Glutamatergic neuron (in vitro differentiated cells): ENCODE measurements around the gene BCORL1. TPM values are rescaled to one million over a fixed set of nuclear protein-coding genes. Genes with fewer than 3 reads are reported as not detected.

Experiments used
- DNase-seq: peaks from one replicate; pipeline ENCODE4 v3.0.0; 2022
- H3K27ac Mint-ChIP-seq: one replicate; pipeline ENCODE4 v1.8.0; 2020; ENCODE audit warnings: mild to moderate bottlenecking, mixed read lengths, inconsistent platforms; ENCODE audit not compliant: unreplicated experiment
- H3K27me3 Mint-ChIP-seq: one replicate; pipeline ENCODE4 v1.8.0; 2020; ENCODE audit warnings: mild to moderate bottlenecking, moderate library complexity, mixed read lengths, inconsistent platforms; ENCODE audit not compliant: unreplicated experiment
- H3K36me3 Mint-ChIP-seq: one replicate; pipeline ENCODE4 v1.8.0; 2020; ENCODE audit warnings: mild to moderate bottlenecking, mixed read lengths, inconsistent platforms; ENCODE audit not compliant: unreplicated experiment
- H3K4me1 Mint-ChIP-seq: one replicate; pipeline ENCODE4 v1.8.0; 2020; ENCODE audit warnings: mild to moderate bottlenecking, low read depth, mixed read lengths, inconsistent platforms; ENCODE audit not compliant: unreplicated experiment
- H3K4me3 Mint-ChIP-seq: one replicate; pipeline ENCODE4 v1.8.0; 2020; ENCODE audit warnings: mild to moderate bottlenecking, mixed read lengths, inconsistent platforms; ENCODE audit not compliant: unreplicated experiment
- H3K9me3 Mint-ChIP-seq: one replicate; pipeline ENCODE4 v1.8.0; 2020; ENCODE audit warnings: mild to moderate bottlenecking, moderate library complexity, mixed read lengths, inconsistent platforms; ENCODE audit not compliant: unreplicated experiment
- CTCF ChIP-seq: fragments of 200-600 bp; sonication (generic); IDR thresholded peaks from one replicate; pipeline ENCODE4 v1.5.0; 2021; ENCODE audit not compliant: partially characterized antibody, unreplicated experiment
- total RNA-seq: library from RNA; stranded (reverse); fragmentation: NEBNext Ultra II Directional; extraction: Animal tissue kit (Norgen Biotek cat#: 25700); gene quantifications from one replicate; pipeline ENCODE4 v1.2.1, GENCODE V29; 2021; ENCODE audit not compliant: unreplicated experiment

Gene BCORL1
- total RNA-seq, 1 donor from 2014 or later = 14.7 TPM

GRCh38 chrX:129979207-129979920 is 3.1 kb upstream of the BCORL1 start:
- DNase-seq = peak; percentile 19
- TF ChIP-seq CTCF = no peak
- H3K27ac Mint-ChIP-seq = no peak overlapping the region
- H3K4me1 Mint-ChIP-seq = no peaks in the 10 kb centered on the region
- H3K4me3 Mint-ChIP-seq = no peak overlapping the region
- no peaks in the 10 kb centered on the region for H3K36me3 Mint-ChIP-seq
- peaks cover 2% of the 10 kb centered on the region for H3K9me3 Mint-ChIP-seq
- peaks cover 7% of the 10 kb centered on the region for H3K27me3 Mint-ChIP-seq

- peaks cover 2% of the 10 kb centered on the region for H3K9me3 Mint-ChIP-seq
- peaks cover 10% of the 10 kb centered on the region for H3K27me3 Mint-ChIP-seq
- no peak overlapping the region for H3K4me3 Mint-ChIP-seq
- DNase-seq = no peak
- H3K4me1 Mint-ChIP-seq = no peaks in the 10 kb centered on the region
- TF ChIP-seq CTCF = no peak
- H3K27ac Mint-ChIP-seq = no peak overlapping the region
- no peaks in the 10 kb centered on the region for H3K36me3 Mint-ChIP-seq
Observed at GRCh38 chrX:129980001-129980401, 2.4 kb upstream of the BCORL1 start.

GRCh38 chrX:129980540-129981199 is 1.8 kb upstream of the BCORL1 start:
- peaks cover 10% of the 10 kb centered on the region for H3K27me3 Mint-ChIP-seq
- H3K9me3 Mint-ChIP-seq = peaks cover 2% of the 10 kb centered on the region

GRCh38 chrX:129981200-129981553 is 1.3 kb upstream of the BCORL1 start:
- H3K4me1 Mint-ChIP-seq = no peaks in the 10 kb centered on the region
- no peak for TF ChIP-seq CTCF
- peaks cover 2% of the 10 kb centered on the region for H3K9me3 Mint-ChIP-seq
- no peaks in the 10 kb centered on the region for H3K36me3 Mint-ChIP-seq
- no peak overlapping the region for H3K27ac Mint-ChIP-seq
- no peak for DNase-seq
- H3K4me3 Mint-ChIP-seq = peak overlapping the region; percentile 69
- peaks cover 10% of the 10 kb centered on the region for H3K27me3 Mint-ChIP-seq

More at GRCh38 chrX:129980540-129981199, 1.8 kb upstream of the BCORL1 start:
- Mint-ChIP-seq H3K36me3 (no peaks in the 10 kb centered on the region), H3K4me1 (no peaks in the 10 kb centered on the region), H3K4me3 (peak overlapping the region; percentile 69), H3K27ac (no peak overlapping the region)
- TF ChIP-seq CTCF = no peak
- peak; percentile 40 for DNase-seq

GRCh38 chrX:129981752-129982299 is 609 bp upstream of the BCORL1 start:
- Mint-ChIP-seq H3K4me1 (no peaks in the 10 kb centered on the region), H3K9me3 (peaks cover 2% of the 10 kb centered on the region), H3K27me3 (peaks cover 11% of the 10 kb centered on the region), H3K36me3 (no peaks in the 10 kb centered on the region), H3K4me3 (peak overlapping the region; percentile 69), H3K27ac (no peak overlapping the region)
- TF ChIP-seq CTCF = no peak
- no peak for DNase-seq
